ENCODE results near the gene PCNX1. TPM values are rescaled to one million over a fixed set of nuclear protein-coding genes. Genes with fewer than 3 reads are reported as not detected.

Gene PCNX1
- total RNA-seq, 4 donors from 2014 or later = 9.1 to 41.8 (median 18.9) TPM

GRCh38 chr14:71155743-71156142, 248.5 kb downstream of the PCNX1 start:
- no peaks in the 10 kb centered on the region for H3K36me3 ChIP-seq
- no peak overlapping the region for H3K4me3 ChIP-seq
- H3K27ac ChIP-seq = no peak overlapping the region
- DNase-seq = no peak
- intact Hi-C loops (cut with DNase I) = no loop called here
- H3K4me1 ChIP-seq = no peaks in the 10 kb centered on the region
- no peak for TF ChIP-seq CTCF (IDR thresholded peaks at IDR 0.05)
- no peak for TF ChIP-seq POLR2A (IDR thresholded peaks at IDR 0.05)
- 64 to 76% methylated on average over 3 to 4 of the region's 5 CpGs for WGBS, 2 donors
- peaks cover 0 to 9% (median 6%) of the 10 kb centered on the region in 3 donors for H3K9me3 ChIP-seq
- H3K27me3 ChIP-seq = no peaks in the 10 kb centered on the region

GRCh38 chr14:71163050-71163841, 256.0 kb downstream of the PCNX1 start:
- no peak overlapping the region for H3K4me3 ChIP-seq
- peaks cover 0 to 4% (median 0%) of the 10 kb centered on the region in 3 donors for H3K4me1 ChIP-seq
- no peak for TF ChIP-seq CTCF (IDR thresholded peaks at IDR 0.05)
- TF ChIP-seq POLR2A (IDR thresholded peaks at IDR 0.05) = no peak
- H3K27ac ChIP-seq = no peak overlapping the region
- no peaks in the 10 kb centered on the region for H3K36me3 ChIP-seq
- H3K27me3 ChIP-seq = no peaks in the 10 kb centered on the region
- no peak for DNase-seq
- intact Hi-C loops (cut with DNase I) = loop anchor here (10.0 kb wide), 1 partner anchor 142 kb away; no protein-coding TSS in a partner anchor
- H3K9me3 ChIP-seq = peaks cover 0 to 6% (median 0%) of the 10 kb centered on the region in 3 donors
- WGBS, 2 donors = 76 to 81% methylated on average over 6 of the region's 6 CpGs

GRCh38 chr14:71163842-71164629, 256.8 kb downstream of the PCNX1 start:
- Histone ChIP-seq H3K9me3 (peaks cover 0 to 6% (median 0%) of the 10 kb centered on the region in 3 donors), H3K27ac (no peak overlapping the region), H3K36me3 (no peaks in the 10 kb centered on the region), H3K4me3 (no peak overlapping the region), H3K27me3 (no peaks in the 10 kb centered on the region), H3K4me1 (peaks cover 0 to 4% (median 0%) of the 10 kb centered on the region in 3 donors)
- no peak for DNase-seq
- no peak for TF ChIP-seq POLR2A (IDR thresholded peaks at IDR 0.05)
- no peak for TF ChIP-seq CTCF (IDR thresholded peaks at IDR 0.05)
- intact Hi-C loops (cut with DNase I) = loop anchor here (10.0 kb wide), 1 partner anchor 141 kb away; no protein-coding TSS in a partner anchor
- 72 to 82% methylated on average over 3 to 6 of the region's 10 CpGs for WGBS, 2 donors

Small RNAs within 50 kb of the gene (small RNA-seq; reads per million reads assigned to genes)
- gene AC005230.1 = 0 reads per million in 4 donors
- gene GTF3AP2 = 0 reads per million in 4 donors

Other genes starting within 250 kb of the PCNX1 start
- gene MAP3K9, start 97.9 kb upstream of the PCNX1 start, total RNA-seq = 10 to 100 TPM in 3 of 4 donors, 1 to 10 TPM in 1; 8.1 to 34.0 (median 14.7) TPM

Measured in esophagus squamous epithelium (tissue), 5 donors.